ENCODE data around the gene IL17REL.

IL17REL gene

GRCh38 chr22:49954991-49955580 lies 57.5 kb downstream of the IL17REL start:
- DNase-seq: no peak

- DNase-seq: no peak
Observed at GRCh38 chr22:49954354-49954753, 58.2 kb downstream of the IL17REL start.

- no peak for DNase-seq
Observed at GRCh38 chr22:49953680-49954344, 58.8 kb downstream of the IL17REL start.

GRCh38 chr22:49953027-49953679 lies 59.4 kb downstream of the IL17REL start:
- DNase-seq: no peak

GRCh38 chr22:49951986-49952896 lies 60.3 kb downstream of the IL17REL start:
- DNase-seq: no peak

- DNase-seq: no peak
Observed at GRCh38 chr22:49951678-49951985, 60.9 kb downstream of the IL17REL start.

- no peak for DNase-seq
Observed at GRCh38 chr22:49951000-49951677, 61.4 kb downstream of the IL17REL start.

- DNase-seq: no peak
Observed at GRCh38 chr22:49950396-49950994, 62.1 kb downstream of the IL17REL start.

- no peak for DNase-seq
Observed at GRCh38 chr22:49949914-49950292, 62.7 kb downstream of the IL17REL start.

GRCh38 chr22:49948958-49949913 lies 63.3 kb downstream of the IL17REL start:
- no peak for DNase-seq

GRCh38 chr22:49948116-49948957 lies 64.2 kb downstream of the IL17REL start:
- no peak for DNase-seq

GRCh38 chr22:49947296-49947622 lies 65.3 kb downstream of the IL17REL start:
- no peak for DNase-seq

GRCh38 chr22:49946612-49947295 lies 65.8 kb downstream of the IL17REL start:
- DNase-seq: no peak

GRCh38 chr22:49945042-49945794 lies 67.3 kb downstream of the IL17REL start:
- peak; percentile 43 for DNase-seq

Measured in NK-92 treated with Interleukin-12 subunit alpha and Interleukin-12 subunit beta, amount 100 ng/mL, for 24 hours (cell line).